GM18951 (cell line): ENCODE results near the gene DAGLA.

Source experiments
- POLR2A ChIP-seq: IDR thresholded peaks from 4 replicates; pipeline ENCODE4 v1.6.1; 2011; ENCODE audit warnings: mild to moderate bottlenecking; ENCODE audit not compliant: insufficient read length, insufficient read depth; ENCODE audit errors: extremely low read depth
- in situ Hi-C: fragments of 300-500 bp; cut with MboI; formaldehyde crosslinking; loops from one replicate; pipeline ENCODE4 v1.12.0; 2022; ENCODE audit warnings: low sequenced_read_pairs, mixed read lengths, inconsistent platforms; ENCODE audit not compliant: unreplicated experiment

The DAGLA gene

GRCh38 chr11:61682093-61682732, 2.0 kb downstream of the DAGLA start:
- in situ Hi-C loops, result no loop called here
- no peak for TF ChIP-seq POLR2A

GRCh38 chr11:61682906-61683675, 2.9 kb downstream of the DAGLA start:
- in situ Hi-C loops, result no loop called here
- TF ChIP-seq POLR2A, result no peak

- TF ChIP-seq POLR2A, result no peak
- in situ Hi-C loops, result no loop called here
These were observed 4.0 kb downstream of the DAGLA start for GRCh38 chr11:61683961-61684869.

GRCh38 chr11:61684870-61685616, 4.9 kb downstream of the DAGLA start:
- in situ Hi-C loops, result no loop called here
- TF ChIP-seq POLR2A, result no peak

GRCh38 chr11:61685617-61685967, 5.4 kb downstream of the DAGLA start:
- no peak for TF ChIP-seq POLR2A
- in situ Hi-C loops, result no loop called here

- in situ Hi-C loops, result no loop called here
- no peak for TF ChIP-seq POLR2A
These were observed 5.9 kb downstream of the DAGLA start for GRCh38 chr11:61686066-61686465.

GRCh38 chr11:61686469-61686868, 6.3 kb downstream of the DAGLA start:
- in situ Hi-C loops, result no loop called here
- no peak for TF ChIP-seq POLR2A

- in situ Hi-C loops, result no loop called here
- TF ChIP-seq POLR2A, result no peak
These were observed 7.2 kb downstream of the DAGLA start for GRCh38 chr11:61687420-61687819.

- in situ Hi-C loops, result no loop called here
- TF ChIP-seq POLR2A, result no peak
These were observed 8.4 kb downstream of the DAGLA start for GRCh38 chr11:61688365-61689163.

- TF ChIP-seq POLR2A, result no peak
- in situ Hi-C loops, result no loop called here
These were observed 8.9 kb downstream of the DAGLA start for GRCh38 chr11:61689164-61689496.

- in situ Hi-C loops, result no loop called here
- no peak for TF ChIP-seq POLR2A
These were observed 10.7 kb downstream of the DAGLA start for GRCh38 chr11:61690706-61691379.
